Measurements from ENCODE around the gene DMD.

Gene DMD

DNA sequence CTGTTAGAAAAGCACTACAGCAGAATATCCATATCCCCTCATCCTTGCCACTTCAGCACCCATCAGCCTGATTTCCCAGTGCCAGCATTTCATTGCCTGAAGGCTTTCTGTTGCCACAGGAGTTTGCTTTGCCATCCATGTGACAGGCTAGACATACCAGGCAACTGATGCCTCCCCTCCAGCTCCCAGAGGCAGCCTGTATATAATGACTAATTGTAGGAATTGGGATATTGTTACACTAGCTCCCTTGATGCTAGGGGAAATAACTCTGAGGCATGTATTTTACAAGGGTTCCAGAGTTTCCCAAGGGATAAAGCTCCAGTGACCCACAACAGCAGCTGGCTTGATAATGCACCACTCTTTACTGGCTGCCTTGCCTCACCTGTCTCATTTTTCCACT lies 1531.5 kb downstream of the DMD start:
- DNase-seq (ENCODE audit: low read depth, low spot score) = no peak
- no peak overlapping the region for H3K27ac ChIP-seq
- no peak for TF ChIP-seq EZH2 (IDR thresholded peaks at IDR 0.05)
- TF ChIP-seq FOXP2 (optimal IDR thresholded peaks at IDR 0.05; ENCODE audit: control extremely low read depth, extremely low read length, insufficient read depth) = no peak
- no peak for TF ChIP-seq POLR2AphosphoS5 (IDR thresholded peaks at IDR 0.05; ENCODE audit: borderline replicate concordance, low read depth, low read length)

DNA sequence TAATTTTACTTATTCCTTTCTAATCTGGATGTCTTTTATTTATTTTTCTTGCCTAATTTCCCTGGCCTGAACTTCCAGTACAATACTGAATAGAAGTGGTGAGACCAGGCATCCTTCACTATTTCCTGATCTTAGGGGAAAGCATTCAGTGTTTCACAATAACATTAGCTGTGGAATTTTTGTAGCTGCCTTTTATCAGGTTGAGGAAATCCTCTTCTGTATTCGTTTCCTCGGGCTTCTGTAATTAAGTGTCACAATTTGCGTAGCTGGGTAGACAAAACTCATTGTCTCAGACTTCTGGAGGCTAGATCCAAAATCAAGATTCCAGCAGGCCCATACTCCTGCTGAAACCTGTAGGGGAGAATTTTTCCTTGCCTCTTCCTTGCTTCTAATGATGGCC lies 1541.1 kb downstream of the DMD start:
- H3K4me3 ChIP-seq = no peak overlapping the region
- no peak for DNase-seq (ENCODE audit: low read depth, low spot score)
- TF ChIP-seq EZH2 (IDR thresholded peaks at IDR 0.05) (no peak), POLR2AphosphoS5 (IDR thresholded peaks at IDR 0.05; ENCODE audit: borderline replicate concordance, low read depth, low read length) (no peak), FOXP2 (optimal IDR thresholded peaks at IDR 0.05; ENCODE audit: control extremely low read depth, extremely low read length, insufficient read depth) (no peak)
- H3K27ac ChIP-seq = no peak overlapping the region
- H3K9ac ChIP-seq (ENCODE audit: insufficient read length) = no peak overlapping the region
- no peaks in the 10 kb centered on the region for H3K36me3 ChIP-seq (ENCODE audit: insufficient read depth, low read length)
- no peaks in the 10 kb centered on the region for H3K9me3 ChIP-seq (ENCODE audit: low read depth, low read length)

More for the DNA sequence above, 1531.5 kb downstream of the DMD start:
- H3K9me3 ChIP-seq (ENCODE audit: low read depth, low read length) = no peaks in the 10 kb centered on the region
- H3K9ac ChIP-seq (ENCODE audit: insufficient read length) = no peak overlapping the region
- H3K36me3 ChIP-seq (ENCODE audit: insufficient read depth, low read length) = no peaks in the 10 kb centered on the region
- no peak overlapping the region for H3K4me3 ChIP-seq

DNA sequence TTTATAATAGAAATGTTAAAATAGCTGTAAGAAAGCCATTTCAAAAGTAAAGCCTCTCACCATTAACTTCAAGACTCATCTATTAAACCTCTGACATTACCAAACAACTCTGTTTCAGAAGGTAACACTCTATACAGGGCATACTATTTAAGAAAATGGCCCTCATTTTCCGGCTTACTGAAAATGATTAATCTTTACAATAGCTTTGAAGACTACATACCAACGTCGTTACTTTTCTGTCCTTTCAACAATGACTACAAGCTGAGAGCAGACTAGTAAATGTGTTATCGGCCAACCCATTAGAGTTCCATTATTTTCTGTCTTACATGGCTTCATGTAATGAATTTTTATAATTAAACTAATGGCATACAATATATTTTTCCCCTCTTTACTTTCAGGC lies 1545.9 kb downstream of the DMD start:
- H3K9ac ChIP-seq (ENCODE audit: insufficient read length) = no peak overlapping the region
- no peaks in the 10 kb centered on the region for H3K9me3 ChIP-seq (ENCODE audit: low read depth, low read length)
- no peaks in the 10 kb centered on the region for H3K36me3 ChIP-seq (ENCODE audit: insufficient read depth, low read length)
- TF ChIP-seq EZH2 (IDR thresholded peaks at IDR 0.05) = no peak
- no peak for TF ChIP-seq FOXP2 (optimal IDR thresholded peaks at IDR 0.05; ENCODE audit: control extremely low read depth, extremely low read length, insufficient read depth)
- no peak for TF ChIP-seq POLR2AphosphoS5 (IDR thresholded peaks at IDR 0.05; ENCODE audit: borderline replicate concordance, low read depth, low read length)
- no peak for DNase-seq (ENCODE audit: low read depth, low spot score)
- H3K27ac ChIP-seq = no peak overlapping the region
- H3K4me3 ChIP-seq = no peak overlapping the region

DNA sequence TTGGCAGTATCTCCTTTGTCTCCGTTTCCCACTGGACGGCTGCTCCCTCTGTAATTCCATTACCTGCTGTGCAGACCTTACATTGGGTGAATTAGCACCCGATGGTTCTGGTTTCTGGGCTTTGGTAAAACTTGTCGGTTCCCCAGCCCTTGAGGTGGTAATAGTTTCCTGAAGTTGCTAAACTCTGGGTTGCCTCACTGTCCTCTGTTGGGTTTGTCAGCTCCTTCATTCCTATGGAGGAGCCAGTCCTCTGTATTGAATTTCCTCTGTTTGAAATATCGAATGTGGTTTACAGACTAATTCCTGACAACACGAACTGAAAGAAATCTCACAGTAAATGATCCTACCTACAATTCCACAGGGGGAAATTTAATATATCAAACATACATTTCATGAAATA lies 1548.2 kb downstream of the DMD start:
- Histone ChIP-seq H3K9ac (ENCODE audit: insufficient read length) (no peak overlapping the region), H3K36me3 (ENCODE audit: insufficient read depth, low read length) (no peaks in the 10 kb centered on the region), H3K27ac (no peak overlapping the region), H3K9me3 (ENCODE audit: low read depth, low read length) (no peaks in the 10 kb centered on the region), H3K4me3 (no peak overlapping the region)
- DNase-seq (ENCODE audit: low read depth, low spot score) = no peak
- no peak for TF ChIP-seq POLR2AphosphoS5 (IDR thresholded peaks at IDR 0.05; ENCODE audit: borderline replicate concordance, low read depth, low read length)
- no peak for TF ChIP-seq FOXP2 (optimal IDR thresholded peaks at IDR 0.05; ENCODE audit: control extremely low read depth, extremely low read length, insufficient read depth)
- TF ChIP-seq EZH2 (IDR thresholded peaks at IDR 0.05) = no peak

DNA sequence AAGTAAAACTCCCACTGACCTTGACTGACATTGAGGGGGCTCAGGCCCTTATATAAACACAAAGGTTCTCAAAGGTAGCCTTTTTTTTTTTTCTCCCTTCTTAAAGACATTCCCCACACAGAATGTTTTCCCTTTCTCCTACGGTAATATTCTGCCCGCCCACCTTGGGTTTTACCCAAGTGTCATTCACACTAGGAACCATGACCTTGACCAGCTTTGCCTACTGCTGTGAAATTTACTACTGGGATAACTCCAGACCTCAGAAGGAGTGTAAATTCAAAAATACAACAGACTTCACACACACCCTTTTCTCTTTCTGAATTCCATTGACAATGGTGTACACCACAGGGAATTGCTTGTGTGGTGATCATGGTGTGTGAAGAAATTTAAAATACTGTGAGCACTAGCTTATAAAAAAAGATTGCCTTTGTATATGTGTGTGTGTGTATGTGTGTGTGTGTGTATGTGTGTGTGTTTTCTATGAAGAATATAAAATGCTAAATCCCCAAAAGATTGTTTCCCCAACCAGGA lies 1550.0 kb downstream of the DMD start:
- TF ChIP-seq EZH2 (IDR thresholded peaks at IDR 0.05) (no peak), FOXP2 (optimal IDR thresholded peaks at IDR 0.05; ENCODE audit: control extremely low read depth, extremely low read length, insufficient read depth) (no peak), POLR2AphosphoS5 (IDR thresholded peaks at IDR 0.05; ENCODE audit: borderline replicate concordance, low read depth, low read length) (no peak)
- Histone ChIP-seq H3K9ac (ENCODE audit: insufficient read length) (no peak overlapping the region), H3K27ac (no peak overlapping the region), H3K36me3 (ENCODE audit: insufficient read depth, low read length) (no peaks in the 10 kb centered on the region), H3K4me3 (no peak overlapping the region), H3K9me3 (ENCODE audit: low read depth, low read length) (no peaks in the 10 kb centered on the region)
- no peak for DNase-seq (ENCODE audit: low read depth, low spot score)

DNA sequence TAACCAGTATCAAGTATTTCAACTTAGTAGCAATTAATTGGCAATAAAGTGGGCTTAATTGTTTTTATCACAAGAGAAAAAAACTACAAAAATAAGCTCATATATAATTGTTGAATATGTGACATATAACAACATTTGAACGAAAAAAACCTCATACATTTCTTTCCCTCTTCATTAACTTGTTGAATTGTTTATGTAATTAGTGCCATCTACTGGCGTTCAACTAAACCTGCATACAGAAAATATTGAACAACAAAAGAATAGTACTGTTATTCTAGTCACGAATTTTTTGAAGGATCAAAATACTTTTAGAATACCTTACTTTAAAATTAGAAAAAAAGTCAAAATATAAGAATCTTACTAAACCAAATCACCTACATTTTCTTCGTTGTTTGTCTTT lies 1553.0 kb downstream of the DMD start:
- Histone ChIP-seq H3K4me3 (no peak overlapping the region), H3K9ac (ENCODE audit: insufficient read length) (no peak overlapping the region), H3K36me3 (ENCODE audit: insufficient read depth, low read length) (no peaks in the 10 kb centered on the region), H3K9me3 (ENCODE audit: low read depth, low read length) (no peaks in the 10 kb centered on the region), H3K27ac (no peak overlapping the region)
- DNase-seq (ENCODE audit: low read depth, low spot score) = no peak
- TF ChIP-seq EZH2 (IDR thresholded peaks at IDR 0.05) (no peak), FOXP2 (optimal IDR thresholded peaks at IDR 0.05; ENCODE audit: control extremely low read depth, extremely low read length, insufficient read depth) (no peak), POLR2AphosphoS5 (IDR thresholded peaks at IDR 0.05; ENCODE audit: borderline replicate concordance, low read depth, low read length) (no peak)

DNA sequence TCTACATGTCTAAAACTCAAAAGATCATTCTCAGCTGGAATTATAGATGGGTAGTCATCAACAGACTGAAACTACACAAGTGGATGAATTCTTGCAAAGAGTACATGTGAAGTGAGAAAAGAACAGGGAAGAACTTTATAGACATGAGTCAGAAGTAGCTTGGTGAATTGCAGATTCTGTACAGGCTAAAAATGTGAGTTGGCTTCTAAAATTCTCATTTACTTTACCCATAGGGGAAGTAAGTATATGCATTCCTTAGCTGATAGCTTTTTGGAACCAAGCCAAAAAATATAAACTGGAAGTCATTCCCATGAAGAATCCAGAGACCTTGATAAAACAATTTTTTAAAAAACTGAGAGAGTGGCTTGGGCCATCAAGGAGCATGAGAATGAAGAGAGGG lies 1555.3 kb downstream of the DMD start:
- H3K4me3 ChIP-seq = no peak overlapping the region
- H3K36me3 ChIP-seq (ENCODE audit: insufficient read depth, low read length) = no peaks in the 10 kb centered on the region
- DNase-seq (ENCODE audit: low read depth, low spot score) = no peak
- H3K27ac ChIP-seq = no peak overlapping the region
- H3K9ac ChIP-seq (ENCODE audit: insufficient read length) = no peak overlapping the region
- no peaks in the 10 kb centered on the region for H3K9me3 ChIP-seq (ENCODE audit: low read depth, low read length)
- TF ChIP-seq POLR2AphosphoS5 (IDR thresholded peaks at IDR 0.05; ENCODE audit: borderline replicate concordance, low read depth, low read length) (no peak), FOXP2 (optimal IDR thresholded peaks at IDR 0.05; ENCODE audit: control extremely low read depth, extremely low read length, insufficient read depth) (no peak), EZH2 (IDR thresholded peaks at IDR 0.05) (no peak)

DNA sequence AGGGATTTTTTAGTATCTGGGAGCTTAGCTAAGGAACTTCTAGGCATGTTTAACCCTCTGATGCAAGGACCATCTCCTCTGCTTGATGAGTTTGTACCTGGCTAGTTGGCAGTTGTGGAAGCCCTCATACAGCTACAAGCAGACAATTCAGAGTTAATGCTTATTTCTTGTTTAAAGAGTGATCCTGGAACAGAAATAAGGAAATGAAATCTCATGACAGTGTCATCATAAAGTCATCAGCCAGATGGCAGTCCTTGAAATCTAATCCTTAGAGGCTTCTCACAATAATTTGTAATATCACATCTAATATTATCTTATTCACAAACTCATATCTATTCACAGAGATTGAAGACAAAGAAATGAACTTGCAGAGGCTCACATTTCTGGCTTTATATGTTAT lies 1557.9 kb downstream of the DMD start:
- TF ChIP-seq POLR2AphosphoS5 (IDR thresholded peaks at IDR 0.05; ENCODE audit: borderline replicate concordance, low read depth, low read length) (no peak), FOXP2 (optimal IDR thresholded peaks at IDR 0.05; ENCODE audit: control extremely low read depth, extremely low read length, insufficient read depth) (no peak), EZH2 (IDR thresholded peaks at IDR 0.05) (no peak)
- H3K9me3 ChIP-seq (ENCODE audit: low read depth, low read length) = no peaks in the 10 kb centered on the region
- H3K4me3 ChIP-seq = no peak overlapping the region
- no peak for DNase-seq (ENCODE audit: low read depth, low spot score)
- H3K36me3 ChIP-seq (ENCODE audit: insufficient read depth, low read length) = no peaks in the 10 kb centered on the region
- H3K27ac ChIP-seq = no peak overlapping the region
- no peak overlapping the region for H3K9ac ChIP-seq (ENCODE audit: insufficient read length)

DNA sequence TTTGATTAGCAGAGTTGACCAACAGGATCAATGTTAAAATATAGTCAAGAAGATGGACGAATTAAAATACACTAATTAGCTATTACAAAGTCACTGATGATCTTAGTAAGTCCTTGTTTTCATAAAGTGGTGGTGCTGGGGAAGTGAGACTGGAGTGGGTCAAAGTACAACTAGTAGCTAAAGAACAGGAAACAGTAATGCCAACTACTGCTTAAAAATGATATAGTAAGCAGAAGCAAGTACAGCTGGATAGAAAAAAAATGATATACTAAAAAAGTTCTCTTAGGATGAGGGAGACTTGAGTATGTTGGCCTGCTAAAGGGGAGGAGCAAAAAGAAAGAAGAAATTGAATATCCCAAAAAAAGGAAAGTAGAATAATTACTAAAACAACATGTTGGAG lies 1558.7 kb downstream of the DMD start:
- no peak for DNase-seq (ENCODE audit: low read depth, low spot score)
- no peaks in the 10 kb centered on the region for H3K9me3 ChIP-seq (ENCODE audit: low read depth, low read length)
- no peak overlapping the region for H3K27ac ChIP-seq
- no peak for TF ChIP-seq FOXP2 (optimal IDR thresholded peaks at IDR 0.05; ENCODE audit: control extremely low read depth, extremely low read length, insufficient read depth)
- TF ChIP-seq POLR2AphosphoS5 (IDR thresholded peaks at IDR 0.05; ENCODE audit: borderline replicate concordance, low read depth, low read length) = no peak
- TF ChIP-seq EZH2 (IDR thresholded peaks at IDR 0.05) = no peak
- H3K4me3 ChIP-seq = no peak overlapping the region
- no peaks in the 10 kb centered on the region for H3K36me3 ChIP-seq (ENCODE audit: insufficient read depth, low read length)
- H3K9ac ChIP-seq (ENCODE audit: insufficient read length) = no peak overlapping the region
